Endothelial cell of umbilical vein (primary cell): ENCODE results near the gene REPS1.

Experiments
- EZH2 ChIP-seq: IDR thresholded peaks from 2 replicates; pipeline ENCODE4 v1.6.1; 2012; ENCODE audit warnings: borderline replicate concordance, low read depth, mild to moderate bottlenecking, moderate library complexity, low read length, inconsistent platforms; ENCODE audit not compliant: severe bottlenecking
- FOS ChIP-seq: IDR thresholded peaks from 2 replicates; pipeline ENCODE4 v1.6.1; 2011; ENCODE audit warnings: mild to moderate bottlenecking, low read length, moderate library complexity, borderline replicate concordance; ENCODE audit not compliant: insufficient read depth
- GATA2 ChIP-seq: IDR thresholded peaks from 2 replicates; pipeline ENCODE4 v1.7.0; 2011; ENCODE audit warnings: low read depth, mild to moderate bottlenecking, moderate library complexity, mixed read lengths, low read length; ENCODE audit not compliant: insufficient read length, insufficient read depth
- JUN ChIP-seq: IDR thresholded peaks from 2 replicates; pipeline ENCODE4 v1.6.1; 2011; ENCODE audit warnings: borderline replicate concordance, low read depth; ENCODE audit not compliant: insufficient read length, insufficient read depth
- MYC ChIP-seq: IDR thresholded peaks from one replicate; pipeline ENCODE4 v1.6.1; 2011; ENCODE audit warnings: mild to moderate bottlenecking, low read depth, low read length
- POLR2A ChIP-seq: IDR thresholded peaks from 2 replicates; pipeline ENCODE4 v1.6.1; 2012; ENCODE audit warnings: low read depth, mild to moderate bottlenecking, control low read depth, low read length
- POLR2AphosphoS5 ChIP-seq: IDR thresholded peaks from 2 replicates; pipeline ENCODE4 v1.6.1; 2012; ENCODE audit warnings: low read depth, mild to moderate bottlenecking, control low read depth, low read length, moderate library complexity; ENCODE audit not compliant: insufficient read depth
- TF ChIP-seq, protein P1 (sequence below), 2 donors: IDR thresholded peaks; 1 replicate in 1 of 2; 2 replicates in 1 of 2; pipeline ENCODE4 v1.5.1; 2011; ENCODE audit warnings: low read length in 2 of 2, mild to moderate bottlenecking in 2 of 2, moderate library complexity in 2 of 2, control low read depth in 1 of 2, inconsistent platforms in 1 of 2, low read depth in 1 of 2; ENCODE audit not compliant: insufficient read depth in 1 of 2; ENCODE audit errors: extremely low read depth in 1 of 2
- TF ChIP-seq, protein P2 (sequence below): IDR thresholded peaks from 2 replicates; pipeline ENCODE4 v1.6.1; 2011; ENCODE audit not compliant: insufficient read depth, insufficient read length

DNA sequence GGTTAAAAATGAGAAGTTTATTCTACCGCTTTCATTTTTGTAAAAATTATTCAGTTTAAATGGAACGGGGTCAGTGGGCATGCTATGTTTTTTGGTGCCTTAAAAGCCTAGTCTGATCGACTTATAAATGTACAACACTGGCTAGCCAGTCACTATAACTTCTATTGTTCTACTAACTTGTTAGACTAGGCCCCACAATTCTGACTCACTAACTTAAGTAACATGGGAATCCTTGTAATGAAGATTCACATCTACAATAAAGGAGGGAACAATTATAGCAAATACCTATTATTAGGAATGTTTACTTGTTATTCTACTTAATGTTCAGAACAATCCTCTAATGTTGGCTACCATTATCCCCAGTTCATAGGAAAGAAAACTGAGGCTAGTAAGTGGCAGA lies 28.5 kb downstream of the REPS1 start:
- TF ChIP-seq, protein P1, sequence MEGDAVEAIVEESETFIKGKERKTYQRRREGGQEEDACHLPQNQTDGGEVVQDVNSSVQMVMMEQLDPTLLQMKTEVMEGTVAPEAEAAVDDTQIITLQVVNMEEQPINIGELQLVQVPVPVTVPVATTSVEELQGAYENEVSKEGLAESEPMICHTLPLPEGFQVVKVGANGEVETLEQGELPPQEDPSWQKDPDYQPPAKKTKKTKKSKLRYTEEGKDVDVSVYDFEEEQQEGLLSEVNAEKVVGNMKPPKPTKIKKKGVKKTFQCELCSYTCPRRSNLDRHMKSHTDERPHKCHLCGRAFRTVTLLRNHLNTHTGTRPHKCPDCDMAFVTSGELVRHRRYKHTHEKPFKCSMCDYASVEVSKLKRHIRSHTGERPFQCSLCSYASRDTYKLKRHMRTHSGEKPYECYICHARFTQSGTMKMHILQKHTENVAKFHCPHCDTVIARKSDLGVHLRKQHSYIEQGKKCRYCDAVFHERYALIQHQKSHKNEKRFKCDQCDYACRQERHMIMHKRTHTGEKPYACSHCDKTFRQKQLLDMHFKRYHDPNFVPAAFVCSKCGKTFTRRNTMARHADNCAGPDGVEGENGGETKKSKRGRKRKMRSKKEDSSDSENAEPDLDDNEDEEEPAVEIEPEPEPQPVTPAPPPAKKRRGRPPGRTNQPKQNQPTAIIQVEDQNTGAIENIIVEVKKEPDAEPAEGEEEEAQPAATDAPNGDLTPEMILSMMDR (IDR thresholded peaks at IDR 0.05; ENCODE audit: extremely low read depth in 1 of 2, insufficient read depth in 1 of 2, low read depth in 1 of 2, low read length in 2 of 2), result no peak
- TF ChIP-seq POLR2A (no peak), GATA2 (no peak), POLR2AphosphoS5 (no peak), EZH2 (no peak), FOS (no peak), MYC (no peak), JUN (no peak)
- TF ChIP-seq, protein P2, sequence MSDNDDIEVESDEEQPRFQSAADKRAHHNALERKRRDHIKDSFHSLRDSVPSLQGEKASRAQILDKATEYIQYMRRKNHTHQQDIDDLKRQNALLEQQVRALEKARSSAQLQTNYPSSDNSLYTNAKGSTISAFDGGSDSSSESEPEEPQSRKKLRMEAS, result no peak
